ENCODE measurements around the gene DNAJA2. TPM values are rescaled to one million over a fixed set of nuclear protein-coding genes. Genes with fewer than 3 reads are reported as not detected.

Gene DNAJA2
- total RNA-seq, 1 experiment from 2014 or later: 101 TPM

DNA sequence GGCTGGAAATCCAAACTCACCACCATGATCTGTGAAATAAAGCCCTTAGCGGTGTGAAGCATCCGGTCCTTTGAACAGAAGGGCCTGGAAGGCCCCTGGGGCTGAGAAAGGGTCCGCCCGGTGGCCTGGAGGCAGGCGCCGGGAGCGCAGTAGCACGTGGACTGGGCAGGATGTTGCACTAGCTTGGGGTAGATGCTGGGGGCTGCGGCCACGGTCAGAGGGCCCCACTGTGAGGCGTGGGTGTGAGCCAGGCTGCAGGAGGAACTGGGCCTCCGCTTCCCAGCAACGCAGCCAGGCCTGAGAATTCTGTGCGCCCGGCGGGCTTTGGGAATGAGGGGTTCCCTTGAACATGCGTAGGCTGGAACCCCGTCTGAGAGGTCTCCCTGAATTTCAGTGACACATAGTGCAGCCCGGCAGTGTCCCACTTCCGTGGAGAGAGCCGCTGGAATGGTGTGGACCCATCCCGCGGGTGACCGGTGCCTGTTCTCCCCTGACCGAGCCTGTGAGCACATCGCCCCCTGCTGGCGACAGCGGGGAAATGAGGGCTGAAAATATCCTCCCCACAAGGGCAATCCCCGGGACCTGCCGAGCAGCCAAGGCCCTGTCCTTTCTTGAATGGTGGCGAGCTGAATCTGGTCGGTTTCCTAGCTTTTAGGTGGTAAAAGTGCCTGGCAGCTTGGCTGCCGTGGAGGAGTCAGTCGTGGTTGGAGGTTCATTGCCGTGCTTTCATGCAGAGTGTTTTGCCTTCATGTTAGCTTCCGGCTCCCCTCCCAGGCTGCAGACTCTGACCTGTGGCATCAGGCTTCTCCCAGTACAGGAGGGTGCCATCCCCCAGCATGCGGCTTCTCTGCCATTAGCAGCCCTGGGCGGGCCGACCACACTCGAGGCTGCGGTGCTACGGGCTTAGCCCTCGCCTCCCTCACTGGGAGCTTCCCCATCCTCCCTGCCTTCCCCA lies 43.8 kb downstream of the DNAJA2 start:
- DNase-seq (ENCODE audit: low spot score) (peak; percentile 84), ATAC-seq (peak; percentile 78)
- H3K9me3 Mint-ChIP-seq: no peaks in the 10 kb centered on the region
- ChIA-PET POLR2A (no interaction called here), CTCF (interaction anchor here (0.8 to 1.6 kb wide), 15 partner anchors 10 to 256 kb away, joined by 3 to 12 read pairs (median 6); partner anchors contain the start of genes DNAJA2 and GPT2)
- no peak overlapping the region for H3K27ac Mint-ChIP-seq
- H3K4me1 Mint-ChIP-seq: peaks cover 6% of the 10 kb centered on the region
- no peak overlapping the region for H3K4me3 Mint-ChIP-seq
- no peaks in the 10 kb centered on the region for H3K27me3 Mint-ChIP-seq (ENCODE audit: low read depth)
- H3K36me3 Mint-ChIP-seq: peaks cover 31% of the 10 kb centered on the region
- TF ChIP-seq, protein P1, sequence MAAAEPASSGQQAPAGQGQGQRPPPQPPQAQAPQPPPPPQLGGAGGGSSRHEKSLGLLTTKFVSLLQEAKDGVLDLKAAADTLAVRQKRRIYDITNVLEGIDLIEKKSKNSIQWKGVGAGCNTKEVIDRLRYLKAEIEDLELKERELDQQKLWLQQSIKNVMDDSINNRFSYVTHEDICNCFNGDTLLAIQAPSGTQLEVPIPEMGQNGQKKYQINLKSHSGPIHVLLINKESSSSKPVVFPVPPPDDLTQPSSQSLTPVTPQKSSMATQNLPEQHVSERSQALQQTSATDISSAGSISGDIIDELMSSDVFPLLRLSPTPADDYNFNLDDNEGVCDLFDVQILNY (CRISPR knock-in tag; IDR thresholded peaks at IDR 0.05): no peak
- TF ChIP-seq FOXJ3 (CRISPR knock-in tag; IDR thresholded peaks at IDR 0.05; ENCODE audit: borderline replicate concordance): no peak
- no peak for TF ChIP-seq ZNF121 (CRISPR knock-in tag; IDR thresholded peaks at IDR 0.05)
- TF ChIP-seq, protein P2, sequence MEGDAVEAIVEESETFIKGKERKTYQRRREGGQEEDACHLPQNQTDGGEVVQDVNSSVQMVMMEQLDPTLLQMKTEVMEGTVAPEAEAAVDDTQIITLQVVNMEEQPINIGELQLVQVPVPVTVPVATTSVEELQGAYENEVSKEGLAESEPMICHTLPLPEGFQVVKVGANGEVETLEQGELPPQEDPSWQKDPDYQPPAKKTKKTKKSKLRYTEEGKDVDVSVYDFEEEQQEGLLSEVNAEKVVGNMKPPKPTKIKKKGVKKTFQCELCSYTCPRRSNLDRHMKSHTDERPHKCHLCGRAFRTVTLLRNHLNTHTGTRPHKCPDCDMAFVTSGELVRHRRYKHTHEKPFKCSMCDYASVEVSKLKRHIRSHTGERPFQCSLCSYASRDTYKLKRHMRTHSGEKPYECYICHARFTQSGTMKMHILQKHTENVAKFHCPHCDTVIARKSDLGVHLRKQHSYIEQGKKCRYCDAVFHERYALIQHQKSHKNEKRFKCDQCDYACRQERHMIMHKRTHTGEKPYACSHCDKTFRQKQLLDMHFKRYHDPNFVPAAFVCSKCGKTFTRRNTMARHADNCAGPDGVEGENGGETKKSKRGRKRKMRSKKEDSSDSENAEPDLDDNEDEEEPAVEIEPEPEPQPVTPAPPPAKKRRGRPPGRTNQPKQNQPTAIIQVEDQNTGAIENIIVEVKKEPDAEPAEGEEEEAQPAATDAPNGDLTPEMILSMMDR (IDR thresholded peaks at IDR 0.05): peak; percentile 90
- TF ChIP-seq, protein P3, sequence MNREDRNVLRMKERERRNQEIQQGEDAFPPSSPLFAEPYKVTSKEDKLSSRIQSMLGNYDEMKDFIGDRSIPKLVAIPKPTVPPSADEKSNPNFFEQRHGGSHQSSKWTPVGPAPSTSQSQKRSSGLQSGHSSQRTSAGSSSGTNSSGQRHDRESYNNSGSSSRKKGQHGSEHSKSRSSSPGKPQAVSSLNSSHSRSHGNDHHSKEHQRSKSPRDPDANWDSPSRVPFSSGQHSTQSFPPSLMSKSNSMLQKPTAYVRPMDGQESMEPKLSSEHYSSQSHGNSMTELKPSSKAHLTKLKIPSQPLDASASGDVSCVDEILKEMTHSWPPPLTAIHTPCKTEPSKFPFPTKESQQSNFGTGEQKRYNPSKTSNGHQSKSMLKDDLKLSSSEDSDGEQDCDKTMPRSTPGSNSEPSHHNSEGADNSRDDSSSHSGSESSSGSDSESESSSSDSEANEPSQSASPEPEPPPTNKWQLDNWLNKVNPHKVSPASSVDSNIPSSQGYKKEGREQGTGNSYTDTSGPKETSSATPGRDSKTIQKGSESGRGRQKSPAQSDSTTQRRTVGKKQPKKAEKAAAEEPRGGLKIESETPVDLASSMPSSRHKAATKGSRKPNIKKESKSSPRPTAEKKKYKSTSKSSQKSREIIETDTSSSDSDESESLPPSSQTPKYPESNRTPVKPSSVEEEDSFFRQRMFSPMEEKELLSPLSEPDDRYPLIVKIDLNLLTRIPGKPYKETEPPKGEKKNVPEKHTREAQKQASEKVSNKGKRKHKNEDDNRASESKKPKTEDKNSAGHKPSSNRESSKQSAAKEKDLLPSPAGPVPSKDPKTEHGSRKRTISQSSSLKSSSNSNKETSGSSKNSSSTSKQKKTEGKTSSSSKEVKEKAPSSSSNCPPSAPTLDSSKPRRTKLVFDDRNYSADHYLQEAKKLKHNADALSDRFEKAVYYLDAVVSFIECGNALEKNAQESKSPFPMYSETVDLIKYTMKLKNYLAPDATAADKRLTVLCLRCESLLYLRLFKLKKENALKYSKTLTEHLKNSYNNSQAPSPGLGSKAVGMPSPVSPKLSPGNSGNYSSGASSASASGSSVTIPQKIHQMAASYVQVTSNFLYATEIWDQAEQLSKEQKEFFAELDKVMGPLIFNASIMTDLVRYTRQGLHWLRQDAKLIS (CRISPR knock-in tag; IDR thresholded peaks at IDR 0.05; ENCODE audit: borderline replicate concordance): no peak
- TF ChIP-seq NFE2L1 (CRISPR knock-in tag; IDR thresholded peaks at IDR 0.05): no peak
- TF ChIP-seq, protein P4, sequence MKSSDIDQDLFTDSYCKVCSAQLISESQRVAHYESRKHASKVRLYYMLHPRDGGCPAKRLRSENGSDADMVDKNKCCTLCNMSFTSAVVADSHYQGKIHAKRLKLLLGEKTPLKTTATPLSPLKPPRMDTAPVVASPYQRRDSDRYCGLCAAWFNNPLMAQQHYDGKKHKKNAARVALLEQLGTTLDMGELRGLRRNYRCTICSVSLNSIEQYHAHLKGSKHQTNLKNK (CRISPR knock-in tag; IDR thresholded peaks at IDR 0.05): no peak
- TF ChIP-seq ZNF396 (CRISPR knock-in tag; IDR thresholded peaks at IDR 0.05; ENCODE audit: borderline replicate concordance): no peak
- TF ChIP-seq, protein P5, sequence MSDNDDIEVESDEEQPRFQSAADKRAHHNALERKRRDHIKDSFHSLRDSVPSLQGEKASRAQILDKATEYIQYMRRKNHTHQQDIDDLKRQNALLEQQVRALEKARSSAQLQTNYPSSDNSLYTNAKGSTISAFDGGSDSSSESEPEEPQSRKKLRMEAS (CRISPR knock-in tag; IDR thresholded peaks at IDR 0.05): no peak
- TF ChIP-seq, protein P6, sequence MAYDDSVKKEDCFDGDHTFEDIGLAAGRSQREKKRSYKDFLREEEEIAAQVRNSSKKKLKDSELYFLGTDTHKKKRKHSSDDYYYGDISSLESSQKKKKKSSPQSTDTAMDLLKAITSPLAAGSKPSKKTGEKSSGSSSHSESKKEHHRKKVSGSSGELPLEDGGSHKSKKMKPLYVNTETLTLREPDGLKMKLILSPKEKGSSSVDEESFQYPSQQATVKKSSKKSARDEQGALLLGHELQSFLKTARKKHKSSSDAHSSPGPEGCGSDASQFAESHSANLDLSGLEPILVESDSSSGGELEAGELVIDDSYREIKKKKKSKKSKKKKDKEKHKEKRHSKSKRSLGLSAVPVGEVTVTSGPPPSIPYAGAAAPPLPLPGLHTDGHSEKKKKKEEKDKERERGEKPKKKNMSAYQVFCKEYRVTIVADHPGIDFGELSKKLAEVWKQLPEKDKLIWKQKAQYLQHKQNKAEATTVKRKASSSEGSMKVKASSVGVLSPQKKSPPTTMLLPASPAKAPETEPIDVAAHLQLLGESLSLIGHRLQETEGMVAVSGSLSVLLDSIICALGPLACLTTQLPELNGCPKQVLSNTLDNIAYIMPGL (CRISPR knock-in tag; IDR thresholded peaks at IDR 0.05): no peak; the same call in 1 of the 2 replicates
- no peak for TF ChIP-seq NR1H2 (CRISPR knock-in tag; IDR thresholded peaks at IDR 0.05)
- TF ChIP-seq SP1 (CRISPR knock-in tag; conservative IDR thresholded peaks at IDR 0.05): no peak
- no peak for TF ChIP-seq TEAD4 (CRISPR knock-in tag; IDR thresholded peaks at IDR 0.05)
- TF ChIP-seq JUN (CRISPR knock-in tag; IDR thresholded peaks at IDR 0.05): no peak
- TF ChIP-seq NFATC4 (CRISPR knock-in tag; IDR thresholded peaks at IDR 0.05): no peak
- no peak for TF ChIP-seq MYBL2 (CRISPR knock-in tag; IDR thresholded peaks at IDR 0.05)
- TF ChIP-seq GABPB1 (CRISPR knock-in tag; IDR thresholded peaks at IDR 0.05): peak; percentile 34; the same call in 1 of the 2 replicates
- no peak for TF ChIP-seq NR3C1 (CRISPR knock-in tag; conservative IDR thresholded peaks at IDR 0.05; ENCODE audit: low read depth)
- no peak for TF ChIP-seq ZNF138 (CRISPR knock-in tag; conservative IDR thresholded peaks at IDR 0.05)
- TF ChIP-seq, protein P7, sequence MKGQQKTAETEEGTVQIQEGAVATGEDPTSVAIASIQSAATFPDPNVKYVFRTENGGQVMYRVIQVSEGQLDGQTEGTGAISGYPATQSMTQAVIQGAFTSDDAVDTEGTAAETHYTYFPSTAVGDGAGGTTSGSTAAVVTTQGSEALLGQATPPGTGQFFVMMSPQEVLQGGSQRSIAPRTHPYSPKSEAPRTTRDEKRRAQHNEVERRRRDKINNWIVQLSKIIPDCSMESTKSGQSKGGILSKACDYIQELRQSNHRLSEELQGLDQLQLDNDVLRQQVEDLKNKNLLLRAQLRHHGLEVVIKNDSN (CRISPR knock-in tag; IDR thresholded peaks at IDR 0.05): no peak
- no peak for TF ChIP-seq SMAD4 (CRISPR knock-in tag; IDR thresholded peaks at IDR 0.05)
- TF ChIP-seq FOXK1 (CRISPR knock-in tag; IDR thresholded peaks at IDR 0.05): no peak
- no peak for TF ChIP-seq SMAD3 (CRISPR knock-in tag; IDR thresholded peaks at IDR 0.05; ENCODE audit: borderline replicate concordance)
- 0 out of 2 replicates have a peak, but pooled peaks have one; percentile 57 for TF ChIP-seq FOXP1 (CRISPR knock-in tag; IDR thresholded peaks at IDR 0.05; ENCODE audit: borderline replicate concordance)
- TF ChIP-seq, protein P8, sequence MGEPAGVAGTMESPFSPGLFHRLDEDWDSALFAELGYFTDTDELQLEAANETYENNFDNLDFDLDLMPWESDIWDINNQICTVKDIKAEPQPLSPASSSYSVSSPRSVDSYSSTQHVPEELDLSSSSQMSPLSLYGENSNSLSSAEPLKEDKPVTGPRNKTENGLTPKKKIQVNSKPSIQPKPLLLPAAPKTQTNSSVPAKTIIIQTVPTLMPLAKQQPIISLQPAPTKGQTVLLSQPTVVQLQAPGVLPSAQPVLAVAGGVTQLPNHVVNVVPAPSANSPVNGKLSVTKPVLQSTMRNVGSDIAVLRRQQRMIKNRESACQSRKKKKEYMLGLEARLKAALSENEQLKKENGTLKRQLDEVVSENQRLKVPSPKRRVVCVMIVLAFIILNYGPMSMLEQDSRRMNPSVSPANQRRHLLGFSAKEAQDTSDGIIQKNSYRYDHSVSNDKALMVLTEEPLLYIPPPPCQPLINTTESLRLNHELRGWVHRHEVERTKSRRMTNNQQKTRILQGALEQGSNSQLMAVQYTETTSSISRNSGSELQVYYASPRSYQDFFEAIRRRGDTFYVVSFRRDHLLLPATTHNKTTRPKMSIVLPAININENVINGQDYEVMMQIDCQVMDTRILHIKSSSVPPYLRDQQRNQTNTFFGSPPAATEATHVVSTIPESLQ (CRISPR knock-in tag; IDR thresholded peaks at IDR 0.05): no peak

Data from WTC11 (cell line).